Stimulated activated CD4-positive, alpha-beta T cell treated with anti-CD3 and anti-CD28 coated beads, Interleukin-15, amount 100 ng/mL, for 48 hours (primary cell): ENCODE measurements around the gene LRRC10B.
A peak's percentile ranks its signal among the peaks of the same experiment; 100 is the strongest.

Experiments used
- DNase-seq, 2 donors: peaks; one replicate each; pipeline ENCODE4 v3.0.0-alpha.2; 2020; ENCODE audit warnings: low read depth in 2 of 2

Gene LRRC10B

GRCh38 chr11:61509043-61510029 lies 787 bp downstream of the LRRC10B start:
- peak; percentile 55 to 67 for DNase-seq

GRCh38 chr11:61510166-61510919 lies 1.8 kb downstream of the LRRC10B start:
- DNase-seq = no peak

GRCh38 chr11:61510974-61511373 lies 2.4 kb downstream of the LRRC10B start:
- no peak for DNase-seq

- DNase-seq = no peak
Measured at GRCh38 chr11:61511383-61511782, 2.8 kb downstream of the LRRC10B start.

- no peak for DNase-seq
Measured at GRCh38 chr11:61512435-61512834, 3.9 kb downstream of the LRRC10B start.

GRCh38 chr11:61513143-61513765 lies 4.7 kb downstream of the LRRC10B start:
- DNase-seq = no peak

GRCh38 chr11:61514050-61514917 lies 5.7 kb downstream of the LRRC10B start:
- no peak for DNase-seq

- no peak for DNase-seq
Measured at GRCh38 chr11:61515686-61516085, 7.1 kb downstream of the LRRC10B start.

- DNase-seq = no peak
Measured at GRCh38 chr11:61516191-61516590, 7.6 kb downstream of the LRRC10B start.

GRCh38 chr11:61516675-61517572 lies 8.4 kb downstream of the LRRC10B start:
- peak in 1 of 2 donors; percentile 36 for DNase-seq

GRCh38 chr11:61518032-61518795 lies 9.7 kb downstream of the LRRC10B start:
- DNase-seq = no peak

GRCh38 chr11:61522881-61523280 lies 14.3 kb downstream of the LRRC10B start:
- DNase-seq = no peak

GRCh38 chr11:61524446-61524845 lies 15.9 kb downstream of the LRRC10B start:
- no peak for DNase-seq

- DNase-seq = no peak
Measured at GRCh38 chr11:61524963-61525587, 16.5 kb downstream of the LRRC10B start.

GRCh38 chr11:61526229-61526628 lies 17.7 kb downstream of the LRRC10B start:
- DNase-seq = no peak

GRCh38 chr11:61526956-61527731 lies 18.6 kb downstream of the LRRC10B start:
- no peak for DNase-seq

- no peak for DNase-seq
Measured at GRCh38 chr11:61528114-61528513, 19.6 kb downstream of the LRRC10B start.

GRCh38 chr11:61529537-61530225 lies 21.1 kb downstream of the LRRC10B start:
- no peak for DNase-seq
